ENCODE data around the gene NR4A1. TPM values are rescaled to one million over a fixed set of nuclear protein-coding genes. Genes with fewer than 3 reads are reported as not detected.
A peak's percentile ranks its signal among the peaks of the same experiment; 100 is the strongest.

NR4A1 gene
- total and polyA plus RNA-seq, 2 of the 13 experiments (the other 11 are each of a cell fraction or from before 2014, with no cell fraction given): 5.7 to 15.2 TPM

- TF ChIP-seq MYPOP (CRISPR knock-in tag; IDR thresholded peaks at IDR 0.05) (peak; percentile 37; the same call in 1 of the 2 replicates), ZNF253 (CRISPR knock-in tag; IDR thresholded peaks at IDR 0.05; ENCODE audit: borderline replicate concordance) (no peak), ZNF44 (CRISPR knock-in tag; IDR thresholded peaks at IDR 0.05) (no peak), TEAD3 (CRISPR knock-in tag; optimal IDR thresholded peaks at IDR 0.05; ENCODE audit: borderline replicate concordance) (peak; percentile 31), AHDC1 (CRISPR knock-in tag; IDR thresholded peaks at IDR 0.05; ENCODE audit: borderline replicate concordance) (no peak), BORCS8-MEF2B (CRISPR knock-in tag; IDR thresholded peaks at IDR 0.05) (peak; percentile 76), GLI4 (CRISPR knock-in tag; IDR thresholded peaks at IDR 0.05; ENCODE audit: borderline replicate concordance) (no peak), ZNF484 (CRISPR knock-in tag; IDR thresholded peaks at IDR 0.05; ENCODE audit: borderline replicate concordance, low read depth) (no peak), MXI1 (IDR thresholded peaks at IDR 0.05; ENCODE audit: borderline replicate concordance, low read depth, low read length) (peak; percentile 14; the same call in 1 of the 3 replicates), ZNF709 (CRISPR knock-in tag; IDR thresholded peaks at IDR 0.05) (peak; percentile 25; the same call in 1 of the 2 replicates), ZNF597 (CRISPR knock-in tag; IDR thresholded peaks at IDR 0.05) (0 out of 2 replicates have a peak, but pooled peaks have one; percentile 20), SKIL (CRISPR knock-in tag; IDR thresholded peaks at IDR 0.05; ENCODE audit: borderline replicate concordance) (0 out of 2 replicates have a peak, but pooled peaks have one; percentile 49), XRCC5 (optimal IDR thresholded peaks at IDR 0.05; ENCODE audit: low read length) (peak; percentile 92), ZFP36L2 (CRISPR knock-in tag; IDR thresholded peaks at IDR 0.05) (no peak), ATF2 (CRISPR knock-in tag; IDR thresholded peaks at IDR 0.05) (peak; percentile 63), CEBPG (CRISPR knock-in tag; IDR thresholded peaks at IDR 0.05) (peak; percentile 13; the same call in 1 of the 2 replicates), ELF1 (CRISPR knock-in tag; IDR thresholded peaks at IDR 0.05) (peak; percentile 79)
Measured at GRCh38 chr12:52069327-52070184, 18.3 kb downstream of the NR4A1 start, which contains the start of gene ATG101 (continued).

Data from HepG2 (cell line).